GM18505 (cell line): Measurements from ENCODE around the gene LMOD1.
"Not testable (repeated sequence)": the region's sequence is repeated elsewhere in the genome, so short reads cannot be mapped to it uniquely, and the experiment has no call there.

ENCODE experiments used
- ATAC-seq: cut with Tn5 transposase; IDR thresholded peaks from one replicate; pipeline ENCODE4 v1.9.1; 2021; ENCODE audit not compliant: unreplicated experiment
- POLR2A ChIP-seq: IDR thresholded peaks from 4 replicates; pipeline ENCODE4 v1.6.1; 2011; ENCODE audit warnings: borderline replicate concordance; ENCODE audit not compliant: insufficient read depth, insufficient read length; ENCODE audit errors: extremely low read depth

The LMOD1 gene

DNA sequence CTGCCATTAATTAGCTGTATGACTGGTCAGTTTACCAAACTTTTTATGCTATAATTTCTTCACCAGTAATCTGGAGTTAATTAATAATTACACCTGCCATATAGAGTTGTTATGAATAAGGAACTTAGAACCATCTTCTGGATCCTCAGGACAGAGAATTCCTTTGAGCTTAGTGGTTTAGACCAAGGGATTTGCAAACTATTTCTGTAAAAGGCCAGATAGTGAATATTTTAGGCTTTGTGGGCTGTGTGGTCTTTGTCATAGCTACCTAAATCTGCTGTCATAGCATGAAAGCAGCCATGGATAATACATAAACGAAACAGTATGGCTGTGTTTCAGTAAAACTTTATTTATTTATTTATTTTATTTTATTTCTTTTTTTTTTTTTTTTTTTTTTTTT is 17.9 kb upstream of the LMOD1 start:
- no peak for TF ChIP-seq POLR2A
- ATAC-seq, result no peak

DNA sequence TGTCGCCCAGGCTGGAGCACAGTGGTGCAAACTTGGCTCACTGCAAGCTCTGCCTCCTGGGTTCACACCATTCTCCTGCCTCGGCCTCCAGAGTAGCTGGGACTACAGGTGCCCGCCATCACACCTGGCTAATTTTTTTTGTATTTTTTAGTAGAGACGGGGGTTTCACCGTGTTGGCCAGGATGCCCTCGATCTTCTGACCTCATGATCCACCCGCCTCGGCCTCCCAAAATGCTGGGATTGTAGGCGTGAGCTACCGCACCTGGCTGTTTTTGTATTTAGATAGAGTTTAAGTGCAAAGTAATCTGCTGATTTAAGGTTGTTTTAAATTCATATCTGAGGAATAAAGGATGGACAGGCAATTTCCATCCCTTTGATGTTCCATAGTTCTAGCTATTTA is 16.0 kb upstream of the LMOD1 start:
- not testable (repeated sequence) for ATAC-seq

DNA sequence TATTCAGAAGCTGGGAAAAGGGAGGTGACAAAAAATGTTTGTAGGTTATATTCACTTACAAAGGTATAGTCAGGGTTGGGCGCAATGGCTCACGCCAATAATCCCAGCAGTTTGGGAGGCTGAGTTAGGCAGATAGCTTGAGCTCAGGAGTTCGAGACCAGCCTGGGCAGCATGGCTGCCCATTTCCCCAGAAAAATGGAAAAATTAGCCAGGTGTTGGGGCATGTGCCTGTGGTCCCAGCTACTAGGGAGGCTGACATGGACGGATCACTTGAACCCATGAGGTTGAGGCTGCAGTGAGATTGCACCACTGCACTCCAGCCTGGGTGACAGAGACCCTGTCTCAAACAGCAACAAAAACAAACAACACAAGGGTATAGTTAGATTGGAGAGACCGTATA is 12.0 kb upstream of the LMOD1 start:
- no peak for ATAC-seq
- TF ChIP-seq POLR2A, result no peak

- no peak for TF ChIP-seq POLR2A
- ATAC-seq, result peak; percentile 30
These were observed 9.4 kb upstream of the LMOD1 start for GRCh38 chr1:201955729-201956143.

DNA sequence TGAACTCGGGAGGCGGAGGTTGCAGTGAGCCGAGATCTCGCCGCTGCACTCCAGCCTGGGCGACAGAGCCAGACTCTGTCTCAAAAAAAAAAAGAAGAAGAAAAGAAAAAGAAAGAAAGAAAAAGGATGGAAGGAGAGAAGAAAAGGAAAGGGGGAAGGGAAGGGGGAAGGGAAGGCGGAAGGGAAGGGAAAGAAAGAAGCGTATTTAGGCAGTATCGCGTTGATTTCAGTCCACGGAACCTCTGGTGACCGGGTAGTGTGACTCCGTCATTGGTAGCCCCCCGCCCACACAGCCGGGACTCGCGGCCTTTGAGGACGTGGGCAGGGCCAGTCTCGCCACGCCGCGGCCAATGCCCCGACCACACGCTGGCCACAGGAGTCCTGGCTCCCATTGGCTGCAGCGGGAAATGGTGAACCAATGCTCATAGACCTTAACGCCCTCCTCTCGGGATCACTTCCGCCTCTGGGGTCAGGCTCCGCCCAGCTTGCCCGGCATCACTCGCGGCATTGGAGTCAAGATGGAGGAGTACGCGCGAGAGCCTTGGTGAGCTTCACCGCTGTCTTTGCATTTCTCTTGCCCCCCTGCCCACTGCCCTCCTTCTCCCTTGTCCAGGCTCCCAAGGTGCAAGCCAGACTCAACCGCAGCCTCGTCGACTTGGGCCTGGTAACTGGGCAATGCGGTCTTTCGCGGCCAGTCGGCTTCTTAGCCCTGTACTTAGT is 8.8 kb upstream of the LMOD1 start, which contains the start of gene TIMM17A:
Gene TIMM17A, plus strand, starts transcription at position 495 of the 720 bp plus-strand sequence. Its CDS starts 24 bp downstream, at position 519.
- ATAC-seq, result peak; percentile 99
- peak; percentile 98 for TF ChIP-seq POLR2A

DNA sequence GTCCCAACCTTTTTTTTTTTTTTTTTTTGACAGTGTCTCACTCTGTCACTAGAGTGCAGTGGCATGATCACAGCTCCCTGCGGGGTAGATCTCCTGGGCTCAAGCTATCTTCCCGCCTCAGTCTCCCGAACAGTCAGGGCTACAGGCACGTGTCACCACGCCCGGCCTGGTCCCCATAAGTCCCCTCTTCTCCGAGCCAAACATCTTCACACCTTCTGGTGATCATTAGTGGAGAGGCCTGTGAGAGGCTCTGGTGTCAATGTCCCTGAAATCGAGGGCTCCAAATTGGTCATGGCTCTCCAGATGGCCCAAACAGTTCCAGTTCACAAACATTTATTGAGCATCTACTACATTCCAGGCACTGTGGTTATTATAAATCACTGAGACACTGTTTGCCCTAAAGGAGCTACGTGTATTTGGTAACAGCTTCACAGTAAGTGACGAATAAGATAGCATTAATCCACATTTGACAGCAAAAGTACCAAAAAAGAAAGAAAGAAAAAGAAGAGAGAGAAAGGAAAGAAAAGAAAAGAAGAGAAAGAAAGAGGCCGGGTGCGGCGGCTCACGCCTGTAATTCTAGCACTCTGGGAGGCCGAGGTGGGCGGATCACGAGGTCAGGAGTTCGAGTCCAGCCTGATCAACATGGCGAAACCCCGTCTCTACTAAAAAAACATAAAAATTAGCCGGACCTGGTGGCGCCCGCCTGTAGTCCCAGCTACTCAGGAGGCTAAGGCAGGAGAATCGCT is 8.1 kb upstream of the LMOD1 start:
- ATAC-seq, result no peak

DNA sequence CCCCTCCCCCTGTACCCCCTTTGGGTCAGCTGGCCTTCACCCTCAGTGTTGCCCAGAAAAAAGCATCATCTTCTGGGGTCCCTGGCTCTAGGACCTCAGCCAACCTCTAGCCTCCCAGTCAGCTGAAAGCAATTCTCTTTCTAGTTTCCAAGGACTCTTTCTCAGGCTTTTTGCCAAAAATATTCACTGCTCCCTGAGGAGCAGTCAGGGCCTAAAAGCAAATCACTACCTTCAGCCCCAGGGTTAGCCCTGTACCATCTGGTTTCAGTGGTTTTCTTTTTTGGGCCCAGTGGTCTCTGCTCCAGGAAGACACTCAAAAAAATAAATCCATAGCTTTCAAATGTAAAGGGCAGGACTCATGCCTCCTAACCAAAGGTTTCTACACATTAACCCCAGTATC is 3.1 kb upstream of the LMOD1 start:
- no peak for ATAC-seq

More for the DNA sequence above, 8.1 kb upstream of the LMOD1 start:
- no peak for TF ChIP-seq POLR2A

GRCh38 chr1:201947697-201948008 is 1.3 kb upstream of the LMOD1 start:
- no peak for ATAC-seq
- no peak for TF ChIP-seq POLR2A

More for the DNA sequence above, 3.1 kb upstream of the LMOD1 start:
- no peak for TF ChIP-seq POLR2A

GRCh38 chr1:201945863-201946223 is 505 bp downstream of the LMOD1 start:
- no peak for TF ChIP-seq POLR2A
- ATAC-seq, result no peak

DNA sequence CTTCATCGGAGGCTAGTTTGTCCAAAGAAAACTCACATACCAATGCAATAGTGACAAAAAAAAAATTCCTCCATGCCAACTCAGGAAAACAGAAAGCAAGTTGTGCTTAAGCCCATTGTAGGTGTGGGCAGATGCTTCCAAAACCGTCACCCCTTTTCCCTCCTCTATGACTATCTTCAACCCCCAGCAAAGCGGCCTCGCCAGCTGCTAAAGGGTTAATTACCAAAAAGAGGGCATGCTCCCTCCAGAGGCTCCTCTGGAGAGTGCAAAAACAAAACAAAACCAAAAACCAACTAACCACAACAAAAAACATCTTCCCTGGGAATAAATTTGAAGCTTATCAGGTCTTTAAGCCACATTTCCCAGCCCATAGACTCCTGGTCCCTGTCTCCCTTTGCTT is 1.2 kb downstream of the LMOD1 start:
- ATAC-seq, result no peak

DNA sequence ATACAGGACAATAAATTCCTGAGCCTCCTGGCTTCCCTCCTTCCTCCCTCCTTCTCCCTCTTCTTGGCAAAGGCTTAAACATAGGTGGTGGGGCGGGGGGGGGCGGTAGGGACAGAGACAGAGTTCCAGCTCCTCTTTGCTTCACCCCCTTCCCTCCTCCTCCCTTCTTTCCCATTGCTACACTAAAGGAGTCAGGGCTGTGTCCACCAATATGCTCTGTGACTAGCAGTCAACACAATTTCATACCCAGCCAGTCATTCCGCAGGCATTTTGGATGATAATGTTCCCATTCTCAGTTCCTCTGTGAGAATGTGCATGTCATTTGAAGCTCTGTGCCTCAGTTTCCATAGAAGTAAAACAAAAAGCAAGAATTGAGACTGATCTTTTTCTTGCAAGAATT is 1.7 kb downstream of the LMOD1 start:
- no peak for ATAC-seq

More for the DNA sequence above, 1.2 kb downstream of the LMOD1 start:
- no peak for TF ChIP-seq POLR2A

GRCh38 chr1:201944002-201944401 is 2.3 kb downstream of the LMOD1 start:
- ATAC-seq, result no peak
- no peak for TF ChIP-seq POLR2A

More for the DNA sequence above, 1.7 kb downstream of the LMOD1 start:
- no peak for TF ChIP-seq POLR2A

- TF ChIP-seq POLR2A, result no peak
- no peak for ATAC-seq
These were observed 4.2 kb downstream of the LMOD1 start for GRCh38 chr1:201942129-201942495.

DNA sequence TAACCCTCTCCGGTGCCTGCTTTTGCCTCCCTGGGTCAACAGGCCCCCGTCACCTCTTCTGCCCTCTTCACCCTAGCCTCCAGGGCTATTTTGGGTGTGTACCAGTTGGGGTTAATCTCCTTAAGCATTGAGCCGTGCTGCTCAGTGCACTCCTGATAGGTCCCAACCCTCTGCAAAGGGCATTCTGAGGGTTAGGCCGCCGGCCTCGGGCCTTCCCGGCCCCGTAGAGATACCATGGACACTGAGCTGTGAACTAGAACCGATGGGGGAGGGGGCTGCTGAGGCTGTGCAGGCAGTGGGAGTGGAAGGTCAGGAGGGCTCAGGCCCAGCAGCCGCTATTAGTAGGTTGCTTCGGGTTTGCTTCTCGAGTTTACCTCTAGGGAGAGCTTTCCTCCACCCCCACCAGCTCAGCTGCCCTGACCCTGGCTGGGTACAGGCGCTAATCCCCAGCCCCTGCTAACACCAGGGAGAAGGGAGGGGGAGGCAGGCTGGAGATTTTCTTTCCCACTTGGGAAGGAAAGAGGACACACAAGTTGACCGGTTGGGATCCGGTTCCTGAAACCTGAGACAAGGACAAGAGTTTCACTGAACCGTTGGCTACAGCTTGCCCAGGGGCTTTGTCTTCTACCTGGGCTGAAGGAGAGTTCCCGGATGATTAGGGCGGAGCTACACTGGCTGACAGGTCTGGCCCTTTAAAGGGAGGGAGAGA is 4.8 kb downstream of the LMOD1 start:
- no peak for ATAC-seq
- no peak for TF ChIP-seq POLR2A

DNA sequence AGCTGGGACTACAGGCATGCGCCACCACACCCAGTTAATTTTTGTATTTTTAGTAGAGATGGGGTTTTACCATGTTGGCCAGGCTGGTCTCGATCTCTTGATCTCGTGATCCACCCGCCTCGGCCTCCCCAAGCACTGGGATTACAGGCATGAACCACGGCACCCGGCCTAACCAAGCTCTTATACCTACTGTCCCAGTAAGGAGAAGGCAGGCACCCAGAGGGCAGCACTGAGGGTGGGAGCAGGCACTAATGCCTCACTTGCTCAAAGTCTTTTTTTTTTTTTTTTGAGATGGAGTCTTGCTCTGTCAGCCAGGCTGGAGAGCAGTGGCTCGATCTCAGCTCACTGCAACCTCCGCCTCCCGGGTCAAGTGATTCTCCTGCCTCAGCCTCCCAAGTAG is 6.0 kb downstream of the LMOD1 start:
- not testable (repeated sequence) for ATAC-seq
